WTC11 (cell line): ENCODE data around the gene CGREF1.

Experiments used
- AR ChIP-seq: fragments of 250-450 bp; sonication (Bioruptor Pico); IDR thresholded peaks from 2 replicates; pipeline ENCODE4 v1.9.0; 2021; ENCODE audit warnings: mild to moderate bottlenecking
- CTCF ChIP-seq: fragments of 200-600 bp; IDR thresholded peaks from 2 replicates; pipeline ENCODE4 v1.8.0; 2022; ENCODE audit warnings: antibody characterized with exemption
- ESRRA ChIP-seq: sonication (generic); formaldehyde crosslinking; IDR thresholded peaks from 2 replicates; pipeline ENCODE4 v1.8.1; 2022; ENCODE audit warnings: mild to moderate bottlenecking, missing genetic modification reagents, borderline replicate concordance
- FOXP1 ChIP-seq: sonication (generic); formaldehyde crosslinking; IDR thresholded peaks from 2 replicates; pipeline ENCODE4 v1.8.0; 2022; ENCODE audit warnings: missing genetic modification reagents, mild to moderate bottlenecking, moderate library complexity, borderline replicate concordance
- KAT7 ChIP-seq: sonication (generic); formaldehyde crosslinking; IDR thresholded peaks from 2 replicates; pipeline ENCODE4 v1.8.1; 2023; ENCODE audit warnings: missing genetic modification reagents, mild to moderate bottlenecking, borderline replicate concordance
- RELA ChIP-seq: sonication (generic); formaldehyde crosslinking; IDR thresholded peaks from 2 replicates; pipeline ENCODE4 v1.8.1; 2022; ENCODE audit warnings: missing genetic modification reagents, mild to moderate bottlenecking, borderline replicate concordance
- ZNF138 ChIP-seq: sonication (generic); formaldehyde crosslinking; conservative IDR thresholded peaks from 2 replicates; pipeline ENCODE4 v1.8.1; 2022; ENCODE audit warnings: mild to moderate bottlenecking, moderate library complexity, missing genetic modification reagents
- ZSCAN18 ChIP-seq: fragments of 250-450 bp; sonication (Bioruptor Pico); IDR thresholded peaks from 2 replicates; pipeline ENCODE4 v2.1.2; 2022; ENCODE audit warnings: mild to moderate bottlenecking, moderate library complexity
- TF ChIP-seq, protein P1 (sequence below): sonication (generic); formaldehyde crosslinking; IDR thresholded peaks from 2 replicates; pipeline ENCODE4 v1.8.0; 2022; ENCODE audit warnings: mild to moderate bottlenecking, missing genetic modification reagents
- TF ChIP-seq, protein P2 (sequence below): sonication (generic); formaldehyde crosslinking; IDR thresholded peaks from 2 replicates; pipeline ENCODE4 v1.8.1; 2023; ENCODE audit warnings: mild to moderate bottlenecking, missing genetic modification reagents, borderline replicate concordance
- TF ChIP-seq, protein P3 (sequence below): sonication (generic); formaldehyde crosslinking; IDR thresholded peaks from 2 replicates; pipeline ENCODE4 v1.8.0; 2022; ENCODE audit warnings: mild to moderate bottlenecking, missing genetic modification reagents
- TF ChIP-seq, protein P4 (sequence below): sonication (generic); formaldehyde crosslinking; IDR thresholded peaks from 2 replicates; pipeline ENCODE4 v1.8.0; 2022; ENCODE audit warnings: missing genetic modification reagents
- TF ChIP-seq, protein P5 (sequence below): sonication (generic); formaldehyde crosslinking; IDR thresholded peaks from 2 replicates; pipeline ENCODE4 v1.8.0; 2022; ENCODE audit warnings: mild to moderate bottlenecking, missing genetic modification reagents

- TF ChIP-seq CTCF (no peak), FOXP1 (CRISPR knock-in tag) (no peak), RELA (CRISPR knock-in tag) (no peak), ZNF138 (CRISPR knock-in tag) (no peak), ZSCAN18 (no peak), ESRRA (CRISPR knock-in tag) (no peak), KAT7 (CRISPR knock-in tag) (no peak), AR (CRISPR knock-in tag) (no peak)
- TF ChIP-seq, protein P1, sequence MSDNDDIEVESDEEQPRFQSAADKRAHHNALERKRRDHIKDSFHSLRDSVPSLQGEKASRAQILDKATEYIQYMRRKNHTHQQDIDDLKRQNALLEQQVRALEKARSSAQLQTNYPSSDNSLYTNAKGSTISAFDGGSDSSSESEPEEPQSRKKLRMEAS, result peak; percentile 83
- TF ChIP-seq, protein P2, sequence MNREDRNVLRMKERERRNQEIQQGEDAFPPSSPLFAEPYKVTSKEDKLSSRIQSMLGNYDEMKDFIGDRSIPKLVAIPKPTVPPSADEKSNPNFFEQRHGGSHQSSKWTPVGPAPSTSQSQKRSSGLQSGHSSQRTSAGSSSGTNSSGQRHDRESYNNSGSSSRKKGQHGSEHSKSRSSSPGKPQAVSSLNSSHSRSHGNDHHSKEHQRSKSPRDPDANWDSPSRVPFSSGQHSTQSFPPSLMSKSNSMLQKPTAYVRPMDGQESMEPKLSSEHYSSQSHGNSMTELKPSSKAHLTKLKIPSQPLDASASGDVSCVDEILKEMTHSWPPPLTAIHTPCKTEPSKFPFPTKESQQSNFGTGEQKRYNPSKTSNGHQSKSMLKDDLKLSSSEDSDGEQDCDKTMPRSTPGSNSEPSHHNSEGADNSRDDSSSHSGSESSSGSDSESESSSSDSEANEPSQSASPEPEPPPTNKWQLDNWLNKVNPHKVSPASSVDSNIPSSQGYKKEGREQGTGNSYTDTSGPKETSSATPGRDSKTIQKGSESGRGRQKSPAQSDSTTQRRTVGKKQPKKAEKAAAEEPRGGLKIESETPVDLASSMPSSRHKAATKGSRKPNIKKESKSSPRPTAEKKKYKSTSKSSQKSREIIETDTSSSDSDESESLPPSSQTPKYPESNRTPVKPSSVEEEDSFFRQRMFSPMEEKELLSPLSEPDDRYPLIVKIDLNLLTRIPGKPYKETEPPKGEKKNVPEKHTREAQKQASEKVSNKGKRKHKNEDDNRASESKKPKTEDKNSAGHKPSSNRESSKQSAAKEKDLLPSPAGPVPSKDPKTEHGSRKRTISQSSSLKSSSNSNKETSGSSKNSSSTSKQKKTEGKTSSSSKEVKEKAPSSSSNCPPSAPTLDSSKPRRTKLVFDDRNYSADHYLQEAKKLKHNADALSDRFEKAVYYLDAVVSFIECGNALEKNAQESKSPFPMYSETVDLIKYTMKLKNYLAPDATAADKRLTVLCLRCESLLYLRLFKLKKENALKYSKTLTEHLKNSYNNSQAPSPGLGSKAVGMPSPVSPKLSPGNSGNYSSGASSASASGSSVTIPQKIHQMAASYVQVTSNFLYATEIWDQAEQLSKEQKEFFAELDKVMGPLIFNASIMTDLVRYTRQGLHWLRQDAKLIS, result no peak
- TF ChIP-seq, protein P3, sequence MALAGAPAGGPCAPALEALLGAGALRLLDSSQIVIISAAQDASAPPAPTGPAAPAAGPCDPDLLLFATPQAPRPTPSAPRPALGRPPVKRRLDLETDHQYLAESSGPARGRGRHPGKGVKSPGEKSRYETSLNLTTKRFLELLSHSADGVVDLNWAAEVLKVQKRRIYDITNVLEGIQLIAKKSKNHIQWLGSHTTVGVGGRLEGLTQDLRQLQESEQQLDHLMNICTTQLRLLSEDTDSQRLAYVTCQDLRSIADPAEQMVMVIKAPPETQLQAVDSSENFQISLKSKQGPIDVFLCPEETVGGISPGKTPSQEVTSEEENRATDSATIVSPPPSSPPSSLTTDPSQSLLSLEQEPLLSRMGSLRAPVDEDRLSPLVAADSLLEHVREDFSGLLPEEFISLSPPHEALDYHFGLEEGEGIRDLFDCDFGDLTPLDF (CRISPR knock-in tag), result no peak
- TF ChIP-seq, protein P4, sequence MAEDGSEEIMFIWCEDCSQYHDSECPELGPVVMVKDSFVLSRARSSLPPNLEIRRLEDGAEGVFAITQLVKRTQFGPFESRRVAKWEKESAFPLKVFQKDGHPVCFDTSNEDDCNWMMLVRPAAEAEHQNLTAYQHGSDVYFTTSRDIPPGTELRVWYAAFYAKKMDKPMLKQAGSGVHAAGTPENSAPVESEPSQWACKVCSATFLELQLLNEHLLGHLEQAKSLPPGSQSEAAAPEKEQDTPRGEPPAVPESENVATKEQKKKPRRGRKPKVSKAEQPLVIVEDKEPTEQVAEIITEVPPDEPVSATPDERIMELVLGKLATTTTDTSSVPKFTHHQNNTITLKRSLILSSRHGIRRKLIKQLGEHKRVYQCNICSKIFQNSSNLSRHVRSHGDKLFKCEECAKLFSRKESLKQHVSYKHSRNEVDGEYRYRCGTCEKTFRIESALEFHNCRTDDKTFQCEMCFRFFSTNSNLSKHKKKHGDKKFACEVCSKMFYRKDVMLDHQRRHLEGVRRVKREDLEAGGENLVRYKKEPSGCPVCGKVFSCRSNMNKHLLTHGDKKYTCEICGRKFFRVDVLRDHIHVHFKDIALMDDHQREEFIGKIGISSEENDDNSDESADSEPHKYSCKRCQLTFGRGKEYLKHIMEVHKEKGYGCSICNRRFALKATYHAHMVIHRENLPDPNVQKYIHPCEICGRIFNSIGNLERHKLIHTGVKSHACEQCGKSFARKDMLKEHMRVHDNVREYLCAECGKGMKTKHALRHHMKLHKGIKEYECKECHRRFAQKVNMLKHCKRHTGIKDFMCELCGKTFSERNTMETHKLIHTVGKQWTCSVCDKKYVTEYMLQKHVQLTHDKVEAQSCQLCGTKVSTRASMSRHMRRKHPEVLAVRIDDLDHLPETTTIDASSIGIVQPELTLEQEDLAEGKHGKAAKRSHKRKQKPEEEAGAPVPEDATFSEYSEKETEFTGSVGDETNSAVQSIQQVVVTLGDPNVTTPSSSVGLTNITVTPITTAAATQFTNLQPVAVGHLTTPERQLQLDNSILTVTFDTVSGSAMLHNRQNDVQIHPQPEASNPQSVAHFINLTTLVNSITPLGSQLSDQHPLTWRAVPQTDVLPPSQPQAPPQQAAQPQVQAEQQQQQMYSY, result no peak
- TF ChIP-seq, protein P5, sequence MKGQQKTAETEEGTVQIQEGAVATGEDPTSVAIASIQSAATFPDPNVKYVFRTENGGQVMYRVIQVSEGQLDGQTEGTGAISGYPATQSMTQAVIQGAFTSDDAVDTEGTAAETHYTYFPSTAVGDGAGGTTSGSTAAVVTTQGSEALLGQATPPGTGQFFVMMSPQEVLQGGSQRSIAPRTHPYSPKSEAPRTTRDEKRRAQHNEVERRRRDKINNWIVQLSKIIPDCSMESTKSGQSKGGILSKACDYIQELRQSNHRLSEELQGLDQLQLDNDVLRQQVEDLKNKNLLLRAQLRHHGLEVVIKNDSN (CRISPR knock-in tag), result no peak; the same call in 1 of the 2 replicates
Measured at GRCh38 chr2:27085673-27086089, 33.2 kb downstream of the CGREF1 start.
